ENCODE results near the gene MEGF6.

Gene MEGF6

DNA sequence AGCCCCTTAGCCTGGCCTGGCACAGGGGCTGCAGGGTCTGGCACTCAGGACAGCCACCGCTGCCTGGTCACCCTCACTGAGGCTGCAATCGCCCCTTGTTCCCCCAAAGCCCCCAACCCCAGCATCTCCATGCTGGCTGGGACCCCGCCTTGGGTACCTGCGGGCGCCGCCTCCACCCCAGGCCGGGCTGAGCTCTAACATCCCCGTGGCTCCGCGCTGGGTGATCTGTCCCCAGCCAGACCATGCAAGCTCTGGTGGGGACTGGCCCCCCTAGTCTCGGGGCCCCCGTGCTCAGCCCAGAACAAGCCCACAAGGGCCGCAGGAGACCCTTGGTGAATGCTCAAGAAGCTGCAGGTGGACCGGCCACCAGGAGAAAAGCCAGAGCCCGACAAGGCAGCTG is 62.4 kb downstream of the MEGF6 start:
- no peak for DNase-seq (ENCODE audit: low read depth in 2 of 2)
- no peak overlapping the region for H3K4me3 ChIP-seq (replicated peaks in 1 of 2; ENCODE audit: low read depth in 2 of 2, low read length in 2 of 2)
- TF ChIP-seq, protein P1, sequence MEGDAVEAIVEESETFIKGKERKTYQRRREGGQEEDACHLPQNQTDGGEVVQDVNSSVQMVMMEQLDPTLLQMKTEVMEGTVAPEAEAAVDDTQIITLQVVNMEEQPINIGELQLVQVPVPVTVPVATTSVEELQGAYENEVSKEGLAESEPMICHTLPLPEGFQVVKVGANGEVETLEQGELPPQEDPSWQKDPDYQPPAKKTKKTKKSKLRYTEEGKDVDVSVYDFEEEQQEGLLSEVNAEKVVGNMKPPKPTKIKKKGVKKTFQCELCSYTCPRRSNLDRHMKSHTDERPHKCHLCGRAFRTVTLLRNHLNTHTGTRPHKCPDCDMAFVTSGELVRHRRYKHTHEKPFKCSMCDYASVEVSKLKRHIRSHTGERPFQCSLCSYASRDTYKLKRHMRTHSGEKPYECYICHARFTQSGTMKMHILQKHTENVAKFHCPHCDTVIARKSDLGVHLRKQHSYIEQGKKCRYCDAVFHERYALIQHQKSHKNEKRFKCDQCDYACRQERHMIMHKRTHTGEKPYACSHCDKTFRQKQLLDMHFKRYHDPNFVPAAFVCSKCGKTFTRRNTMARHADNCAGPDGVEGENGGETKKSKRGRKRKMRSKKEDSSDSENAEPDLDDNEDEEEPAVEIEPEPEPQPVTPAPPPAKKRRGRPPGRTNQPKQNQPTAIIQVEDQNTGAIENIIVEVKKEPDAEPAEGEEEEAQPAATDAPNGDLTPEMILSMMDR (IDR thresholded peaks at IDR 0.05; ENCODE audit: low read depth, low read length): no peak

DNA sequence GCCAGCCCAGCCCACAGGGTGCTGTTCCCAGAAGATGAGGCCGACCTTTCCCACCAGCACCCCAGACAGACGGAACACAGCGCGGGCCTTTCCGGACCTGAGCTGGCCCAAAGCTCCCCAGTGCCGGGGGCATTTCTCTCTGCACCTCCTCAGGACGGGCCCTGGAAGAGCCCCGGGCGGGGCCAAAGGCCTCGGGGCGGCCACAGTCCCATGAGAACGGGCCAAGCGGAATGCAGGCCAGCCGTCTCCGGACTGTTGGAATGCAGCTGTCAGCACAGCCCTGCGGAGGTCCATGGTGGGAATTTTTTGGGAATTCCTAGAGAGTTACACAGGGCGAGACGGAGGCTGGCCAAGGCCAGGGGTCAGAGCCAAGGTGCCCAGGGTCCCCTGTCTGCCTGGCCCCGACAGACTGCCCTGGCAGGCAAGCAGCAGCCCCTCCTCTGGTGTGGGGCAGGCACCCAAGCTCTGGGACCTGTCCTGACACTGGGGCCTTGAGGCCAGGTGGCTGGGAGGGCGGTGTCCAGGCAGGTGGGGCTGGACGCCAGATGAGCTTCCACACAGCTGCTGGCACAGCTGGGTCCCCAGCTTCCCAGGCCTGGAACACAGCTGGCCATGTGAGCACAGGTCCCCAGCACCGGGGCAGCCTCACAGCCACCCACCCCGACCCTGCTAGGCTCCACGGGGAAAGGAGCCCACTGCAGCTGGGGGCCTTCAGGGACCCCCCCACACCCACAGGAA is 63.0 kb downstream of the MEGF6 start:
- DNase-seq (ENCODE audit: low read depth in 2 of 2): peak; percentile 63 to 67
- H3K4me3 ChIP-seq (replicated peaks in 1 of 2; ENCODE audit: low read depth in 2 of 2, low read length in 2 of 2): no peak overlapping the region
- TF ChIP-seq, protein P1 (IDR thresholded peaks at IDR 0.05; ENCODE audit: low read depth, low read length): no peak

DNA sequence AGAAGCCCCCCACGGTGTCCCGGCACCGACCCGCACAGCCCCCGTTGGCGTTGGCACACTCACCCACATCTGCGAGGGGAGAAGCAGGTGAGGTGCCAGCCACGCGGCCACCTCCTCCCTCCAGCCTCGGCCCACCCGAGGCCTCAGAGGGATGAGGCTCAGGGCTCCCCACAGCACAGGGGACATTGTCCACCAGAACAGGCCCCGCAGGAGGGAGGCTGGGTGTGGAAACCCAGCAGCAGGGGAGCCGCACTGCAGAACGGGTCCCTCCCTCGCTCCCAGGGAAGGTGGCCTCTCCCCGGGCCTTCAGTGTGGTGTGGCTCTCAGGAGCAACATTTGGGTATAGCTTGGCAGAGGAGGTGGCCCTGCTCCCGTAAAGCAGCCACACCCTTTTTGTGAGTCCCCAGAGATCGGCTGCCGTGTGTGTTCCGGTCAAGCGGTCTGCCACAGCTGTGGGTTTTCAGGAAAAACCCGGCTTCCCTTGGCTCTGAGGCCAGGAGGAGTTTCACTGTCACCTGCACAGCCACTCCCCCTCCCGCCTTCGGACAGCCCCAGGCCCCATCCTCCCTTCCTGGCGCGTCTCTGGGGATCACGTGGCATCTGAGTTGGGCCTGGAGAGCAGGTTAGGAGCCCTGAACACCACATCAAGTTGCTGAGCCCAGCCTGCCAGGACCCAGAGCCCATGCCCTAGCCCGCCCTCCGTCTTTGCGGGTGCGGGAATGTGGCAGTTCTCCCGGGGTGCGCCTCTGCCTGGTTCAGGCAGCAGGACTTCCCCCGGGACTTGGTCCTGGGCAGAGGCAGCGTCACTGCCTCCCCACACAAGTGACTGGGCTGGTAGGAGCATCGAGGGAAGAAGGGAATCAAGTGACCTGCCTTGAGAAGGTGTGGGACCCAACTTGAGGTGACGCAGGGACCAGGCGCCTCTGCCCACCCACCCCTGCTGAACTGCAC is 64.0 kb downstream of the MEGF6 start:
- H3K4me3 ChIP-seq (replicated peaks in 1 of 2; ENCODE audit: low read depth in 2 of 2, low read length in 2 of 2): no peak overlapping the region
- peak in 1 of 2 donors; percentile 25 for DNase-seq (ENCODE audit: low read depth in 2 of 2)
- TF ChIP-seq, protein P1 (IDR thresholded peaks at IDR 0.05; ENCODE audit: low read depth, low read length): no peak

DNA sequence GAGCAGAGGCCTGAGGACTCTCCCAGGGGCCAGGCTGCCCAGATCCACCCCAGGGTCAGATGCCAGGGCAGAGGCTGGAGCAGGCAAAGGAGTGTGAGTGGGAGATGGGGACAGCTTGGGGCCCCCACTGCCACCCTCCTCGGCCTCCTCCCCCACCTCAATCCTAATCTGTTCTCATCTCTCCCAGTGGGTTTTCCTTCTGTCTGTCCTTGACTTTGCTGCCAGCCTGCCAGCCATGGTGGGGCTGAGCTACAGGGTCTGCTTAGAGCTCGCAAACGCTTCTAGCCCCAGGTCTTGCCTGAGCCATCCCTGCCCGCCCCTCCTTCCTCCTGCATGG is 65.3 kb downstream of the MEGF6 start:
- no peak overlapping the region for H3K4me3 ChIP-seq (replicated peaks in 1 of 2; ENCODE audit: low read depth in 2 of 2, low read length in 2 of 2)
- TF ChIP-seq, protein P1 (IDR thresholded peaks at IDR 0.05; ENCODE audit: low read depth, low read length): no peak
- DNase-seq (ENCODE audit: low read depth in 2 of 2): no peak

DNA sequence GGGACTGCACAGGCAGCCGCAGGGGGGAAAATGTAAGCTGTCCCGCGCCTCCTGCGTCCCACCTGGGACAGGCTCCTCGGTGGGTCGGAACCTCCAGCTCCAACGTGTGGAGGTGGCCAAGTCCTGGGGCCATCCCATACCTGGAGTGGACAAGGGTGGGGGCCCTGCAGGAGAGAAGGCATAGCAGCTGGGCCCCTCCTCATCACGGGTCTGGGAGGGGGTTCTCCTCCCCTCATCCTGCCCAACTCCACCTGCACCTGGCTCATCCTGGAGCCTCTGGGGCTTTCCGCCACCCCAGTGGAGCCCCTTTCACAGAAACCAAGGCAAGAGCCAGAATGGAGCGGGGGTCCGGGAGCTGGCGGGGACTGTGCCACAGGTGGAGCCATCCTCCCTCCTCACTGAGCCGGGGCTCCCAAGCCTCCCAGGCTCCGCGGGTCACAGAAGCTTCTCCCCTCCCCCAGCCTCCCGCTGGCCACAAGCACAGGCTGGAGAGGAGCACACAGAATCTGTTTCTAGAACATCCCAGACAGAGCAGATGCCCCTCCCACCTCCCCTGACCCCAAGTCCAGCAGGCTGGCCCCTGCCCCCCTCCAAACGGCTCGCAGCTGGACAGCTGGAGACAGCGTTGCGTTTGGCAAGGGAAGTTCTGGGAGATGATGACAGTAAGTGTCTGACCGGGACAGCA is 65.8 kb downstream of the MEGF6 start:
- peak in 1 of 2 donors; percentile 29 for DNase-seq (ENCODE audit: low read depth in 2 of 2)
- H3K4me3 ChIP-seq (replicated peaks in 1 of 2; ENCODE audit: low read depth in 2 of 2, low read length in 2 of 2): no peak overlapping the region

More for the DNA sequence above, 65.8 kb downstream of the MEGF6 start:
- TF ChIP-seq, protein P1 (IDR thresholded peaks at IDR 0.05; ENCODE audit: low read depth, low read length): no peak
